T follicular helper cell (primary cell): ENCODE measurements around the gene GOLGA8Q.
"Not testable (repeated sequence)": the region's sequence is repeated elsewhere in the genome, so short reads cannot be mapped to it uniquely, and the experiment has no call there.

Experiments used
- DNase-seq: peaks from one replicate; pipeline ENCODE4 v3.0.0-alpha.2; 2020; ENCODE audit warnings: low read depth
- total RNA-seq, 2 experiments: gene quantifications; one replicate each; lab custom pipeline; 2026; lab: John Stamatoyannopoulos, UW

GOLGA8Q gene, protein sequence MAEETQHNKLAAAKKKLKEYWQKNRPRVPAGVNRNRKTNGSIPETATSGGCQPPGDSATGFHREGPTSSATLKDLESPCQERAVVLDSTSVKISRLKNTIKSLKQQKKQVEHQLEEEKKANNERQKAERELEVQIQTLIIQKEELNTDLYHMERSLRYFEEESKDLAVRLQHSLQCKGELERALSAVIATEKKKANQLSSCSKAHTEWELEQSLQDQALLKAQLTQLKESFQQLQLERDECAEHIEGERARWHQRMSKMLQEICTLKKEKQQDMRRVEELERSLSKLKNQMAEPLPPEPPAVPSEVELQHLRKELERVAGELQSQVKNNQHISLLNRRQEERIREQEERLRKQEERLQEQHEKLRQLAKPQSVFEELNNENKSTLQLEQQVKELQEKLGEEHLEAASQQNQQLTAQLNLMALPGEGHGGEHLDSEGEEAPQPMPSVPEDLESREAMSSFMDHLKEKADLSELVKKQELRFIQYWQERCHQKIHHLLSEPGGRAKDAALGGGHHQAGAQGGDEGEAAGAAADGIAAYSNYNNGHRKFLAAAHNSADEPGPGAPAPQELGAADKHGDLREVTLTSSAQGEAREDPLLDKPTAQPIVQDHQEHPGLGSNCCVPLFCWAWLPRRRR
- total RNA-seq = 0.06 to 0.09 reads per million in 2 experiments

DNA sequence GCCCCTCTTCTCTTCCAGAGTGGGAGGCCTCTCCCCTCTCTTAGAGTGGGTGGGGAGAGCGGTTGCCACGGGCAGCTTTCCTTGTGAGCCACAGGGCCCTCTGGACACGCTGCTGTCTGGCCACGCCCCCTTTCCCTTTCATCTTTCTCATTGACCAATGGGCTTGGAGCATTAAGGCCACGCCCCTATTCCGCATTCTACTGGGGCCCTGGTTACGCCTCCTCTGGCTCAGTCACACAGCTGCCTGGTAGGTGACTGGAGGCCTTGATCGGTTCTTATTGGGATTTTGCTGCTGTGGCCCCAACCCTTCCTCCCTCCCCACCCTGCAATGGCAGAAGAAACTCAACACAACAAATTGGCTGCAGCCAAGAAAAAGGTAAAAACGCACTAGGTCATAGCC is at the start of gene GOLGA8Q:
Gene GOLGA8Q (plus strand): TSS at position 301 of the 400 bp plus-strand sequence. CDS start 28 bp downstream, at position 329.
- DNase-seq = not testable (repeated sequence)

DNA sequence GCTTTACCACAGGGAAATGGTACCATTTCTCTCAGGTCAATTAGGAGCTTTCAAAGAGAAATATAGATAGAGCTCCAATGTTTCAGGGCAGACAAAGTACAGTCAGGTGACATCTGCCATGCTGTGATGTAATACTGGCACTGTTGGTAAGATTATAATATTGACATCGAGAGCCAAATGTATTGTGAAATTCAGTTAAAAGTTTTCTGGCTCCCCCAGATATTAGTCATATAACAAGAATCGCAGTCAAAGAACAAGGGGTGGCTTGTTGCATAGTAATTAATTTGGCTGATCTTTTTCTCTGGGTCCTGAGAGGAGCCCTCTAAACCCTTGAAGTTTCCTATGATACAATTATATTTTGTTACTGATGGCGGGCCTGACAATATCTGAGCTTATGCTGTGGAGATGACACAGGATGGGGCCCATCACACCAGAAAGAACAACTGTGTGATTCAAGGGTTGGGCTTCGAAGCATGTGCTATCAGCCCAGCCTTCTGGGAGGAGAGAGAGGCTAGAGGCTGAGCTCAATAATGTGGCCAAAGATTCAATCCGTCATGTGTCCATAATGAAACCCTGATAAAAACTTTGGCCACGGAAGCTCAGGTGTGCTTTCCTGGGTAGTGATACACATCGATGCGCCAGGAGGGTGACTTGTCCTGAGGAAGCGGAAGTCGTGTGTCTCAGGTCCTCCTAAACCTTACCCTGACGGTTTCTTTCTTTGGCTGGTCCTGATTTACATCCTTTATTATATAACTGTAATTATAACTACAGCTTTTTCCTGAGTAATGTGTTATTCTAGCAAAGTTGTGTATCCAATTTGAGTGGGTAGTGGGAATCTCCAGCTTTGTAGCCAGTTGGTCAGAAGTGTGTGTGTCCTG is 48.7 kb upstream of the GOLGA8Q start:
- not testable (repeated sequence) for DNase-seq

DNA sequence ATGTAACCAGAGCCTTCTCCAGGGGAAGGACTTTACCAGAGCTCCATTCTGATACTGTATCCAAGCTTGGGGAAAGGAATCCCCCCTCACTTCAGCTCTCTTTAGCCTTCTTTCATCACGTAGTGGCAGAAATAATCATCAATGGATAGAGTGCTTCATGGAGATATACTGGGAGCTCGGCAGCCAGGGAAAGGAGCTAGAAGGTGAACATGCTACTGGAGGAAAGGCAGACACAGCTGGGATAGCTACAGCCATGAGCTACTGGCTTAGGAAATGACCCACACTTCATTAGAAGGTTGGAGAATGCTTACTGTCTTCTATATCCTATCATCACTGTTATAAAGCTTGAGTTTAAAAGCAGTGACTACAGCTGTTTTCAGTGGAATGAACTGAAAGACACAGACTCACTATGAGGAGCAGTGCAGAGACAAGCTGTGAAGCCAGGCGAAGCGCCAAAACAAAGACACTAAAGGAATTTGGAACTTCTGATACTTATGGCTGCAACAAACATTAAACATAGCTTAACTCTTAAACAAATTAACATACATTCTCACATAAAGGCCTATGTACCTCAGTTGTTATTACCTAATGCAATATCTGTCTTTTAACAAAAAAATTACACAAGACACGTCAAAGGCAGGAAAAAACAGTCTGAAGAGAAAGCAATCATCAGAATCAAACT is 47.5 kb upstream of the GOLGA8Q start:
- DNase-seq = not testable (repeated sequence)

DNA sequence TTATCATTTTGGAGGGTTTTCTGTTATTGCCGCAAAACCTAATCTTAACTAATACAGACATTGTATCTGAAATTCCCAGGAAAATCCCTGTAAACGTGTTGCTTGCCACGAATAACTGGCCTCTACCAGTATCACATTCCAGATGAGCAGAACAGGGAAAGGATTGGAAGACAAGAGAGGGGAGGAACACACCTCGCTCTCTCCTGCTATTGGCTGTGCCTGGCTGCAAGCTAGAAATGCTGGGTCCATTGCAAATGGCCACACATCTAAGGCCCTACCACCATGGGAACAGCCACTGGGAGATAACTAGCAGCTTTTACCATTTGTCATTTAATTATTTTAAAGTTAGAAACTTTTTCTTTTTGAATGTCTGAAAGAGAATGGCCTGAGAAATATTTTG is 37.3 kb upstream of the GOLGA8Q start:
- DNase-seq = not testable (repeated sequence)

DNA sequence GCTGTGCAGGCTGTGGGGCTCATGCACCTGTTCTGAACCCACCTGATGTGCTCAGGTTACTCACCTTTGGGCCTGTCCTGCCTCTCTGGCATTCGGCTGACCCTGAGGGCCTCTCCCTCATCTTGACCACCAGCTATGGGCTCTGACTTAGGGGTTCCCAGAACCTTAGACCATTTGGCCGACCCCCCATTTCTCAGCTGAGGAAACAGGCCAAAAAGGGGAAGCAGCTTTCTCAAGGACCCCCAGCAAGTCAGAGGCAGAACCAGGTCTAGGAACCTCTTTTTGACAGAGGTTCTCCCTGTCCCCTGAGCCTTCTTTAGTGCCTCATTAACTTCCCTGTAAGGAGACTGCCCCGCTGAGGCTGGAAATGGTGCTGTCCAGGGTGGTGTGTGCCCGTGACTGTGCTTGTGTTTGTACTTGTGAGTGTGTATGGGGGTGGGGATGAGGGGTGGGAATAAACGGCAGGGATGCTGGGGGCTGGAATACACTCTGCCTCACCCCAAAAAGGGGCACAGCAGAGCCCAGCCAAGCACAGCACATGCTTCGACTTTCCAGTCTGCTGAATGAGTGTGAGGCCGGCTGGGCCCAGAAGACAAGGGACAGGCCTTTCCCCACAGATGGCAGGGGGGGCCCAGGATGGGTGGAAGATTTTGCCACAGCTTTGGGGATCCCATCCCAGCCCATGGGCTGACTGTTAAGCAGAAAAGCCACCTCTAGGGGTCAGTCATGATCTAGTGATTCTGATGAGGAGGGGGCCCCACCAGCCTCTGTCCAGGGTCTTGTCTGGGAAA is 28.2 kb upstream of the GOLGA8Q start:
- not testable (repeated sequence) for DNase-seq

DNA sequence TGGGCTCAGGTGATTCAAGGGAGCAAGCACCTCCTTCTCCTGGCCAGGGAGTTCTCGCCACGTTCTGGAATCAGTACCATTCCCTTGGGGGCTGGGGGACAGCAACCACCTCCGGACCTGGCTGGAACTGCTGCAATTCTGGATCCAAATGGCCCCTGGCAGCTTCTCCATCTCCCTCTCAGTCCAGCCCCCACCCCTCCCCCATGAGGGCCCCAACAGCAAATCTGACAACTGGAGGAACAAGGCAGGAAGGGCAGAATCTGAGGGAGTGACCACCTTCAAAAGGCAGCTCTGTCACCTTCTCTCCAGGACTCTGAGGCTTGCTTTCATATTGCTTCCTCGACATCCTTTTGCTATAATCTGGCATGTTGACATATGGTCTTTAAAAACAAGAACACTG is 25.9 kb upstream of the GOLGA8Q start:
- not testable (repeated sequence) for DNase-seq

DNA sequence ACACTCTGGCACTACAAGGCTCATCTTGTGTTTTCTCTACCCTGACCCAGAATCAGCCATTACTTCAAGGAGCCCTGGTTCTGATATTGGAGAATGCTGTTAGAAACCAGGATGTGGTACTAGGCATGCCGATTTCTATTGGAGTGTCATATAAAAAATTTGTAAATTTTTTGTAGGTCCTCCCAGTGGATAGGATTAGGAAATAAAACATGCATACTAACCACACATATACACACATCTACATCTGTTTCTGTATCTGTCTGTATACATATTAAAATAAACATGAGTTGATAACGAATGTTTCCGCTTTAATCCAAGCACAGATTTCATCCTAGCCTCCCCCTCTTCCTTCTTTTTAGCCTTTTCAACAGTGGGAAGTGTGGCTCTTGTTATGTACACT is 22.8 kb upstream of the GOLGA8Q start:
- not testable (repeated sequence) for DNase-seq

DNA sequence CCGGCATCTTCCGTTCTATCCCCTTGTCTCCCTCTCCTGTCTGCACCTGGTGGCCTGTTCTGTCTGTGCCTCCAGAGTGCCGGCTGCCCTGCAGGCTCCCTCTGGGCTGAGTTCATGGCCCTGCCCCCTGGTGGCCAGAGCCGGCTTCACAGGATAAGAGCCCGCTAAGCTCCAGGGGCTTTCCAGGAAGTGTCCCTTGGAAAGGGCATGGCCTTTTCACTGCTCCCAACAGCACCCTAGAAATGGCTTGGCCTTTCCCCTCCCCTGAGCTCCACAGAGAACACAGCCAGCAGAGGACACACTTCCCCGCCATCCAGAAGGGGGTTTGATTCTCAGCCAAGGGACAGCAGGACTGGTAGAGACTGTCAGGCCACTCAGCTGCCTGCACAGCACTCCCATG is 15.1 kb downstream of the GOLGA8Q start:
- not testable (repeated sequence) for DNase-seq

DNA sequence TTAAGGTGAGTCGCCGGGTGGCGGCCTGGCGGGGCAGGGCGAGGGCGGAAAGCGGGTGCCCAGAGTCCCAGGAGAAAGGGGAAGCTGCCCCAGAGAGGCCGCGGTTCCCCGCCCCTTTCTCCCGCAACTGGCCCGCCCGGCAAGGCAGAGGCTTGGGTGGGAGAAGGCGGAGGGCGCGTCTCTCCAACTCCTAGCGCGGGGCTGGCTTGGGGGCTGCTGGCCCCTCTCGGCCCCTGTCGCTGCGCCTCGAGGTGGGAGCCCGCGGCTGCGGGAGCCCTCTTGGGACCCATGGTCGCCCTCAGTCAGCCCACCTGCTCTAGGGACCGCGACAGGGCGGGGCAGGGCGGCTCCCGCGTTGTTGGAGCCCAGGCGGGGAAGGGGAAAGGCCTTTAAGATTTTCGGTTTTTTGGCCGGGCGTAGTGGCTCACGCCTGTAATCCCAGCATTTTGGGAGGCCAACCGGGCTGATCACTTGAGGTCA is 21.2 kb downstream of the GOLGA8Q start:
- not testable (repeated sequence) for DNase-seq

DNA sequence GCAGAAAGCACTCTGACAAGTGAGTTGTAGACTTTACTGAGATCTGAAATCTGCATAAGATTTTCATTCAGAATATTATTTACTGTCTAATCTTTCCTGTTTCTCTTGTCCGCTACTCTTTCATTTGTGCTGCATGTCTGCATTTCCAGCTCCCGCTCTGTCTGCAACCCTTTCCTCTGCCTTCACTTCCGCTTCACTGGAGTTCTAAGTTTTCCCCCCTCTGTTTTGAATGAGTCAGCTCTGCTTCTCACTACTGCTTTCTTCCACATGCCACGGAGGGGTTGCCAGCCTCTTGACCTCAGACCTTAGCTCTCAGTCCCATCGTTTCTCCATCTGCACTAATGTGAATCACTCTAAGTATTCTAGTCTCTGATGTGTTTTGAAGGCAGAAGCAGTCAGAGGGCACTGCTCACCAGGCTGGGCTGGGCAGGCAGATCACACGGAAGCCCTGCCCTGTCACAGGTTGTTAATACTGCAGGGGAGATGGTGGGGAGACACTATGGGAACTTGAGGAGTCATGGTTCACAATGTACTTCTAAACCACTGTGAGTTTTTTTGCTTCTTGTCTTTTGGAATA is 27.6 kb downstream of the GOLGA8Q start:
- not testable (repeated sequence) for DNase-seq

DNA sequence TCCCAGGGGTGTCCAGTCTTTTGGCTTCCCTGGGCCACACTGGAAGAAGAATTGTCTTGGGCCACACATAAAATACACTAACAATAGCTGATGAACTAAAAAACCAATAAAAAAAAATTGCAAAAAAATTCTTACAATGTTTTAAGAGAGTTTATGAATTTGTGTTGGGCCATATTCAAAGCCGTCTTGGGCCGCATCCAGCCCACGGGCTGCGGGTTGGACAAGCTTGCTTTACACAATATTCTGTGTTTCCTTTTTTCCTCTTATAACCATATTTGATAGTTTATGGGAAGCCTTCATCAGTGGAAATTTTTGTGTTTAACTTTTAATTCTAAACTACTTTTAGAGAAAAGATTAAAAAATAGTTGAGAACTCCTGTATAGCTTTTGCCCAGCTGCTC is 28.9 kb downstream of the GOLGA8Q start:
- DNase-seq = not testable (repeated sequence)

DNA sequence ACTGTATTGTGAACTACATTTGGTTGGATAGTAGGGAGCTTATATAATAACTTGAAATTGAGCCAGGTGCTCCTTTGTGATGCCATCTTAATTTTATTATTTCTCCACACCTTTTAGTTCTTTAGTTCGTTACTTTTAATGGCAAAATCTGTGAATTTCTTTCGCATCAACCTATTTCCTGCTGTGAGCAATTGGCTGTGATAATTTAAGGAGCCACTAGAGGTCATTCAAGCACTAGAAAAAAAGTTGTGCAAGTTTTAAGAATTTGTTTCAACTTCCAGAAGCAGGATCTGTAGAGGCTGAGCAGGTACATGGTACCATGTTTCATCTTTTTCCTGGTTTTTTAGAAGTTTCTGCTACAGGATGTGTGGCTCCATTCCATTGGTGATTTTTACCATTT is 47.1 kb downstream of the GOLGA8Q start:
- DNase-seq = not testable (repeated sequence)

DNA sequence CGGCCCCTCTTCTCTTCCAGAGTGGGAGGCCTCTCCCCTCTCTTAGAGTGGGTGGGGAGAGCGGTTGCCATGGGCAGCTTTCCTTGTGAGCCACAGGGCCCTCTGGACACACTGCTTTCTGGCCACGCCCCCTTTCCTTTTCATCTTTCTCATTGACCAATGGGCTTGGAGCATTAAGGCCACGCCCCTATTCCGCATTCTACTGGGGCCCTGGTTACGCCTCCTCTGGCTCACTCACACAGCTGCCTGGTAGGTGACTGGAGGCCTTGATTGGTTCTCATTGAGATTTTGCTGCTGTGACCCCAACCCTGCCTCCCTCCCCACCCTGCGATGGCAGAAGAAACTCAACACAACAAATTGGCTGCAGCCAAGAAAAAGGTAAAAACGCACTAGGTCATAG is 51.9 kb downstream of the GOLGA8Q start, which contains the start of gene GOLGA8H:
Gene GOLGA8H (plus strand): TSS at position 233 of the 400 bp plus-strand sequence. CDS start 98 bp downstream, at position 331.
- DNase-seq = not testable (repeated sequence)
